NCI-H748 treated with DMSO at 0.1 percent for 48 hours (cell line): Measurements from ENCODE around the gene CCDC138.
A peak's percentile ranks its signal among the peaks of the same experiment; 100 is the strongest.

Experiments
- DNase-seq: peaks from one replicate; lab custom pipeline; 2025; lab: John Stamatoyannopoulos, UW

The CCDC138 gene

GRCh38 chr2:108825736-108826135, 39.2 kb downstream of the CCDC138 start:
- no peak for DNase-seq

GRCh38 chr2:108829578-108830310, 43.2 kb downstream of the CCDC138 start:
- no peak for DNase-seq

GRCh38 chr2:108833219-108833618, 46.6 kb downstream of the CCDC138 start:
- no peak for DNase-seq

GRCh38 chr2:108834620-108835019, 48.0 kb downstream of the CCDC138 start:
- DNase-seq: no peak

- no peak for DNase-seq
Measured at GRCh38 chr2:108835040-108835439, 48.5 kb downstream of the CCDC138 start.

GRCh38 chr2:108837198-108837597, 50.6 kb downstream of the CCDC138 start:
- DNase-seq: no peak

- no peak for DNase-seq
Measured at GRCh38 chr2:108841506-108841905, 54.9 kb downstream of the CCDC138 start.

- DNase-seq: no peak
Measured at GRCh38 chr2:108845923-108846322, 59.4 kb downstream of the CCDC138 start.

GRCh38 chr2:108847000-108847399, 60.4 kb downstream of the CCDC138 start:
- DNase-seq: no peak

GRCh38 chr2:108852375-108852774, 65.8 kb downstream of the CCDC138 start:
- DNase-seq: no peak

- DNase-seq: no peak
Measured at GRCh38 chr2:108853421-108853820, 66.8 kb downstream of the CCDC138 start.

GRCh38 chr2:108854484-108854883, 67.9 kb downstream of the CCDC138 start:
- DNase-seq: no peak

- peak; percentile 0 for DNase-seq
Measured at GRCh38 chr2:108855194-108855593, 68.6 kb downstream of the CCDC138 start.

GRCh38 chr2:108858894-108859293, 72.3 kb downstream of the CCDC138 start:
- DNase-seq: no peak

GRCh38 chr2:108866041-108866440, 79.5 kb downstream of the CCDC138 start:
- DNase-seq: no peak

- DNase-seq: no peak
Measured at GRCh38 chr2:108868911-108869310, 82.3 kb downstream of the CCDC138 start.

- no peak for DNase-seq
Measured at GRCh38 chr2:108869542-108869941, 83.0 kb downstream of the CCDC138 start.

GRCh38 chr2:108870069-108870644, 83.6 kb downstream of the CCDC138 start:
- DNase-seq: no peak

- DNase-seq: no peak
Measured at GRCh38 chr2:108877506-108877905, 90.9 kb downstream of the CCDC138 start.

GRCh38 chr2:108878276-108878675, 91.7 kb downstream of the CCDC138 start:
- DNase-seq: no peak

GRCh38 chr2:108884619-108885018, 98.0 kb downstream of the CCDC138 start:
- no peak for DNase-seq

GRCh38 chr2:108889907-108890306, 103.3 kb downstream of the CCDC138 start:
- DNase-seq: no peak

GRCh38 chr2:108893277-108893676, 106.7 kb downstream of the CCDC138 start:
- DNase-seq: no peak

GRCh38 chr2:108894766-108895165, 108.2 kb downstream of the CCDC138 start:
- no peak for DNase-seq
